ENCODE measurements around the gene DGKH.

Gene DGKH

DNA sequence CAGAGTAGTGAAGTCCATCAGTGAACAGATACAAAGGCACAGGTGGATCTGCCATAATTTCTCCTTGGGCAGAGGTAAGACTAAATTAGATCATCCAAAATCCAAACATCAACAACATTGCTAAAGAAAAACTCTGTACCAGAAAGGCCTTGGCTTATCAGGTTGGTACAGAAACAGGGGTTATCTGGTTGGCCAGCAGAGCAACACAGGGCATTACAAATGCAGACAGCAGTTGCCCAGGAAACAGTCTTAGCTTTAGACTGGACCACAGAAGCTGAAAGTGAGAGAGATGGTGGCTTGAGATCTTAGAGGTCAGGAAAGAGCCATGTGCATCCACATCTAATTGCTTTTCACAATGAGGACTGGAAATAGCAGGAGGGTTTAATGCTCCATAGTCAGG, 26.6 kb upstream of the DGKH start:
- H3K79me2 ChIP-seq (ENCODE audit: control insufficient read depth, low read length): no peaks in the 10 kb centered on the region
- H3K27me3 ChIP-seq (ENCODE audit: control insufficient read depth, low read length): peaks cover 2% of the 10 kb centered on the region; the same call in 1 of the 2 replicates

DNA sequence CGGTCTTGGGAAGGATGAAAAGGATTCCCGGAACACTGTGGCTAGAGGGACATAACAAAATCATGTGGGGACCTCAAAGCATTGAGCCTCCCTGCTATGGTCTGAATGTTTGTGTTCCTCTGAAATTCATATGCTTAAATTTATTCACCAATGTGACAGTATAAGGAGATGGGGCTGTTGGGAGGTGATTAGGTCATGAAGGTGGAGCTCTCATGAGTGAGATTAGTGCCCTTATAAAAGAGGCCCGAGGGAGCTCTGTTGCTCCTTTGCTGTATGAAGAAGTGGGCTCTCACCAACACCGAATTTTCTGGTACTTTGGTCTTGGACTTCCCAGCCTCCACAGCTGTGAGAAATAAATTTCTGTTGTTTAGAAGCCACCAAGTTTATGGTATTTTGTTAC, 26.1 kb upstream of the DGKH start:
- no peak for TF ChIP-seq EZH2phosphoT487 (IDR thresholded peaks at IDR 0.05; ENCODE audit: borderline replicate concordance, low read length)
- TF ChIP-seq, protein P1, sequence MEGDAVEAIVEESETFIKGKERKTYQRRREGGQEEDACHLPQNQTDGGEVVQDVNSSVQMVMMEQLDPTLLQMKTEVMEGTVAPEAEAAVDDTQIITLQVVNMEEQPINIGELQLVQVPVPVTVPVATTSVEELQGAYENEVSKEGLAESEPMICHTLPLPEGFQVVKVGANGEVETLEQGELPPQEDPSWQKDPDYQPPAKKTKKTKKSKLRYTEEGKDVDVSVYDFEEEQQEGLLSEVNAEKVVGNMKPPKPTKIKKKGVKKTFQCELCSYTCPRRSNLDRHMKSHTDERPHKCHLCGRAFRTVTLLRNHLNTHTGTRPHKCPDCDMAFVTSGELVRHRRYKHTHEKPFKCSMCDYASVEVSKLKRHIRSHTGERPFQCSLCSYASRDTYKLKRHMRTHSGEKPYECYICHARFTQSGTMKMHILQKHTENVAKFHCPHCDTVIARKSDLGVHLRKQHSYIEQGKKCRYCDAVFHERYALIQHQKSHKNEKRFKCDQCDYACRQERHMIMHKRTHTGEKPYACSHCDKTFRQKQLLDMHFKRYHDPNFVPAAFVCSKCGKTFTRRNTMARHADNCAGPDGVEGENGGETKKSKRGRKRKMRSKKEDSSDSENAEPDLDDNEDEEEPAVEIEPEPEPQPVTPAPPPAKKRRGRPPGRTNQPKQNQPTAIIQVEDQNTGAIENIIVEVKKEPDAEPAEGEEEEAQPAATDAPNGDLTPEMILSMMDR (IDR thresholded peaks at IDR 0.05; ENCODE audit: low read depth, low read length, poor library complexity, severe bottlenecking): no peak
- Histone ChIP-seq H3K9me3 (ENCODE audit: control insufficient read depth, insufficient read depth, low read length) (no peaks in the 10 kb centered on the region), H3F3A (ENCODE audit: control insufficient read depth, insufficient read depth) (no peaks in the 10 kb centered on the region), H3K79me2 (ENCODE audit: control insufficient read depth, low read length) (no peaks in the 10 kb centered on the region), H3K27ac (ENCODE audit: low read depth, low read length) (no peak overlapping the region), H3K9me2 (replicated peaks; ENCODE audit: control insufficient read depth, low read length) (no peaks in the 10 kb centered on the region), H3K4me2 (ENCODE audit: low read length) (no peak overlapping the region), H3K4me3 (ENCODE audit: low read length) (no peak overlapping the region), H3K27me3 (ENCODE audit: control insufficient read depth, low read length) (peaks cover 2% of the 10 kb centered on the region; the same call in 1 of the 2 replicates), H3K4me1 (ENCODE audit: control insufficient read depth, low read length) (no peaks in the 10 kb centered on the region), H4K20me1 (ENCODE audit: control insufficient read depth, insufficient read depth, low read depth, low read length) (no peaks in the 10 kb centered on the region), H3K36me3 (ENCODE audit: control insufficient read depth, low read length) (no peaks in the 10 kb centered on the region)

More for the DNA sequence above, 26.6 kb upstream of the DGKH start:
- no peak overlapping the region for H3K27ac ChIP-seq (ENCODE audit: low read depth, low read length)
- TF ChIP-seq, protein P1 (IDR thresholded peaks at IDR 0.05; ENCODE audit: low read depth, low read length, poor library complexity, severe bottlenecking): no peak
- no peak for TF ChIP-seq EZH2phosphoT487 (IDR thresholded peaks at IDR 0.05; ENCODE audit: borderline replicate concordance, low read length)
- no peak overlapping the region for H3K4me3 ChIP-seq (ENCODE audit: low read length)
- H3F3A ChIP-seq (ENCODE audit: control insufficient read depth, insufficient read depth): no peaks in the 10 kb centered on the region
- no peaks in the 10 kb centered on the region for H3K9me3 ChIP-seq (ENCODE audit: control insufficient read depth, insufficient read depth, low read length)
- no peaks in the 10 kb centered on the region for H3K4me1 ChIP-seq (ENCODE audit: control insufficient read depth, low read length)
- no peaks in the 10 kb centered on the region for H4K20me1 ChIP-seq (ENCODE audit: control insufficient read depth, insufficient read depth, low read depth, low read length)
- H3K4me2 ChIP-seq (ENCODE audit: low read length): no peak overlapping the region
- no peaks in the 10 kb centered on the region for H3K36me3 ChIP-seq (ENCODE audit: control insufficient read depth, low read length)
- H3K9me2 ChIP-seq (replicated peaks; ENCODE audit: control insufficient read depth, low read length): no peaks in the 10 kb centered on the region

DNA sequence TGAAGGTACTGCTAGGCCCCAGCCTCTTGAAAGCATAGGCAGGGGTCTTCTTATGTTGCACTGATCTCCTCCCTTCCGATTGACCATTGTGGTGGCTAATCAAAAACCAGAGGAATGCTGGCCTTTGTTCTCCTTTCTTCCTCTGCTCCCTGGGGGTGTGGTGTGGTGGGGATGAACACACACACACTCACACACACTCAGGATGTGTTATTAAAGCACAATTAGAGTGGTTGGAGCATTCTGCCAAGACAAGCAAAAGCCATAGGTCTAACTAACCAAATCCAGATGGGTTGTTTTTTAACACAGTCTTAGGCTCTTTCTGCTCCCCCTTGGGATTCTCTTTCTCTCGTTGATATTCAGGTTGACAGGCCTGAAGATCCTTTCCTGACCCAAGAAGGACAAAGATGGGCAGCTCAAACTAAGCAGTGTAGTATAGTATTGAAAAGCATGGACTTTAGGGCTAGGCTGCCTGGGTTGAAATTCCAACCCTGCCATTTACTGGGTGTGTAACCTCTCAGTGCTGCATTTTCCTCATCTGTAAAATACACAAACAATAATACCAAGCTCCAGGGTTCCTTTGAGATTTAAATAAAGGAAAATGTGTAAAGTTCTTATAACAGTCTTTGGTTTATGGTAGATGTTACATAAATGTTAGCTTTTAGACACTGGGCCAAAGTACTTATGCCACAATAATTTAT, 25.5 kb upstream of the DGKH start:
- peaks cover 2% of the 10 kb centered on the region; the same call in 1 of the 2 replicates for H3K27me3 ChIP-seq (ENCODE audit: control insufficient read depth, low read length)
- no peaks in the 10 kb centered on the region for H4K20me1 ChIP-seq (ENCODE audit: control insufficient read depth, insufficient read depth, low read depth, low read length)
- no peaks in the 10 kb centered on the region for H3K9me2 ChIP-seq (replicated peaks; ENCODE audit: control insufficient read depth, low read length)
- H3K36me3 ChIP-seq (ENCODE audit: control insufficient read depth, low read length): no peaks in the 10 kb centered on the region
- H3K4me2 ChIP-seq (ENCODE audit: low read length): no peak overlapping the region
- TF ChIP-seq EZH2phosphoT487 (IDR thresholded peaks at IDR 0.05; ENCODE audit: borderline replicate concordance, low read length): no peak
- TF ChIP-seq, protein P1 (IDR thresholded peaks at IDR 0.05; ENCODE audit: low read depth, low read length, poor library complexity, severe bottlenecking): no peak
- no peak overlapping the region for H3K4me3 ChIP-seq (ENCODE audit: low read length)
- H3K79me2 ChIP-seq (ENCODE audit: control insufficient read depth, low read length): no peaks in the 10 kb centered on the region
- H3K27ac ChIP-seq (ENCODE audit: low read depth, low read length): no peak overlapping the region
- H3K9me3 ChIP-seq (ENCODE audit: control insufficient read depth, insufficient read depth, low read length): no peaks in the 10 kb centered on the region
- no peaks in the 10 kb centered on the region for H3F3A ChIP-seq (ENCODE audit: control insufficient read depth, insufficient read depth)
- H3K4me1 ChIP-seq (ENCODE audit: control insufficient read depth, low read length): no peaks in the 10 kb centered on the region
